GM18517 (cell line): ENCODE data around the gene IGFBP7.

Experiments used
- ATAC-seq: cut with Tn5 transposase; IDR thresholded peaks from one replicate; pipeline ENCODE4 v1.9.1; 2021; ENCODE audit warnings: mild to moderate bottlenecking, moderate library complexity; ENCODE audit not compliant: unreplicated experiment

IGFBP7 gene

DNA sequence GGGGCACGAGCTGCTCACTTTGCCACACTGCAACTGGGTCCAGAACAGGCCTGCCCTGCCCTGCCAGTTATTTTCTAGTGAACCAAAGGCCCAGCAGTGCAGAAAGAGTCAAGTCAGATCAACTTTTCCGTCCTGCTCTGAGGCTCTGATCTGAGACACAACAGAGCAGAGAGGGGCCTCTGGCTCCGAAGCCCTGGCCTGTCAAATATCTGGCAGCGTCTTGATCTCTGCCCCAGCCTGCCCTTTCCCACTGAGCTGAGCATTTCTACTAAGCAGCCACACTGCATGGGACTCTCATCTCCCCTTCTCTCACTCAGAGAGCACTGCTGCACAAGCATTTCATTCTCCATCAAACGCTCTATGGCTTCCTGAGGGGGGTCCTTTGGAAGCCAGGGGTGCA, 11.8 kb downstream of the IGFBP7 start:
- ATAC-seq = no peak

DNA sequence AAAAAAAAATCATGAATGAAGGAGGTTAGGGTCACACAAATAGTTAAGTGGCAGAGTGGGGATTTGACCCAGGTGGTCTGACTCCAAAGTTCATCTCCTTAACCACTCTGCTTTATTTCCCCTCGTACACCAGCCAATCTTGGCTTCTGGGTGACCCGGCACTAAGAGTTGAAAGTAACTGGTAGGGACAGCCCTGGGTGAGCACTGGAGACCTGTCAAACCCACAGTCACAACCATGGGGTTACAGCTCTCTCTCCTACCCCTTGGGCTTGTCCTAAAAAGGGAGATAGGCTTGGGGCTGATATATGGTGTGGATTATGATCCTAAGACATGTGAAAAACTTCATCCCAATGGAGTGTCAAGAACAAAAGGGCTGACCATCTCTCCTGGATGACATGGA, 12.5 kb downstream of the IGFBP7 start:
- no peak for ATAC-seq

DNA sequence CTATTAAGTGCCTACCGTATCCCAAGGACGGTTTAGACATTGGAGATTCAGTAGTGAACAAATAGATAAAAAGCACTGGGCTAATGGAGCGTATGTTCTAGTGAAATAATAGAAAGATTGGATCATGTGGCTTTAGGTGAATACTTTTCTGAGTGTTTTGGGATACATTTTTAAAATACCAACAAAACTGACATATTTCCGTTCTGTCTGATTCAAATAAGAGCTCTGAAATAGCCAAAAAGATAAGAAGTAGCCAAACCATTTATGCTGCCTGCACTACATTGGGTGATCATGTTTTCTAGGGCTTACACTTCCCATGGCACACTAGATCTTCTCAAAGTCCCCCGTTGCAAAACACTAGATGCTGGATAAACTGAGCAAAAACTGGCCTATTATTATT, 14.2 kb downstream of the IGFBP7 start:
- no peak for ATAC-seq

DNA sequence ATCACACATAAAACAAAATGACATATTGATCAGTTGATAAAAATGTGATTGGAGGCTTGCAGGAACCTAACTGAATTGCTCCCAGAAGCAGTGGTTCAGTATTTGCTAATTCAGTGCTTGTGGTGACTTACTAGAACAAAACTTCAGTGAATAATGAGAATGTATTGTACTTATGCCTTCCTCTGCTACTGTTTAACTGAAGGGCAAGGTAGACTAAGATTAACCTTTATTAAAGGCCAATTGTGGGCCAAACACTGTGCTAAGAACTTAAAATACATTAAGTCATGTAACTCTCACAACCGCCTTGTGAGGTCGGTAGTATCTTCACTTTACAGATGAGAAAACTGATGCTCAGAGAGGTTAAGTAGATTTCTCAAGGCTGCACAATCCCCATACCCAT, 14.9 kb downstream of the IGFBP7 start:
- ATAC-seq = no peak

DNA sequence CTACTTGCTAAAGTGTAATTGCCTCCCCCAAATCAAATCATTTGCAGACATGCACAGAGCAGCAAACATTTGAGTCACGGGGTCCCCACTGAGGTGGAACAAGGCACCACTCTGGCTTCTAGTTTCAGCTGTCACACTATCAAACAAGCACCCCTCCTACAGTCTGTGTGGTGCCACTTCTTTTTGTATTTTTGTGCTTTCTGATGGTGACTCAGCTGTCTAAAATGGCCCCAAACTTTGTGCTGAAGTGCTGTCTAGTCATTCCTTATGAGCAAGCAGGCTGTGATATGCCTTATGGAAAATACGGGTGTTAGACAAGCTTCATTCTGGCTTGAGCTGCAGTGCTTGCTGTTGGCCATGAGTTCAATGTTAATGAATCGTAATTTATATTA, 15.4 kb downstream of the IGFBP7 start:
- no peak for ATAC-seq

DNA sequence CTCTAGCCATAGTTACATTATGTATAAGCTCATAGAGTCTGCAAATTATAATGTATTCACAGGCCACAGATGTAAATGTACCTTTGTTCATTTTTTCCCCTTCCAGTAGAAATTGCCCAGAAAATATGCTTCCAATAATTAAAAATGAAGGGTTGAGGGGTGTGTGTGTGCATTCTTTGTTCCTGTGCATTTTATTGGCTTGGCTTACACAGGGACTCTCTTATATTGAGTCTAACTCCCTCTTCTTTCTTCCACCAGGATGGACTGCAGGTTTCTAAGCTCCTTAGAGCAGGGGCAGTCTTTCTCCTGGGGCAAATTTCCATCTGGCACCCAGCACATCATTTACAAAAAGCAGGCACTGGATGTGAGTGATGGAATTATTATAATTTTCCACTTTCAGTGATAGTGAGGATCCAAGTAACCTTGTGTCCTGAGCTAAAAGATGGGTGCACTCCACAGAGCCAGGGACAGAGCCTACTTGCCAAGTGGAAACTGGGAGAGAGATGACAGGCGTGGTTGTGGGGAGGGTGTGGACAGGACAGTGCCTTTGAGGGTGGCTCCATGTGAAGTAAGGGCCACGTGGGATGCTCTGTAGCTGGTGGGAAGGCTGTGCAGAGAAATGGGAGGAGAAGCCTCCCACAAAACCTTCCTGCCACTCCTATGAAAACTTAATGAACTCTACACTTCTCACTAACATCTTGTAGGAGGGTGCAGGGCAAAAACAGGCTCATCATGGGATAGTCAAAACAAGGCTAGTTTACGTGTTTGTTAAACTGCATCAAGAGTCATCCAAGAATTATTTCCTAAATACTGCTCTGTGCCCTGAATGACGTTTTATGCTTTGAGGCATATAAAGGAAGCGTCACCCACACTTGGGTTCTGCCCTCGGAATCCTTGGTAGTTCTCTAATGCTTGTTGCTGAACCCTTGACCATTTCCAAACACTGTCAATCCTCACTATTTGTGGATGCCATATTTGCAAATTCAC, 16.0 kb downstream of the IGFBP7 start:
- no peak for ATAC-seq

DNA sequence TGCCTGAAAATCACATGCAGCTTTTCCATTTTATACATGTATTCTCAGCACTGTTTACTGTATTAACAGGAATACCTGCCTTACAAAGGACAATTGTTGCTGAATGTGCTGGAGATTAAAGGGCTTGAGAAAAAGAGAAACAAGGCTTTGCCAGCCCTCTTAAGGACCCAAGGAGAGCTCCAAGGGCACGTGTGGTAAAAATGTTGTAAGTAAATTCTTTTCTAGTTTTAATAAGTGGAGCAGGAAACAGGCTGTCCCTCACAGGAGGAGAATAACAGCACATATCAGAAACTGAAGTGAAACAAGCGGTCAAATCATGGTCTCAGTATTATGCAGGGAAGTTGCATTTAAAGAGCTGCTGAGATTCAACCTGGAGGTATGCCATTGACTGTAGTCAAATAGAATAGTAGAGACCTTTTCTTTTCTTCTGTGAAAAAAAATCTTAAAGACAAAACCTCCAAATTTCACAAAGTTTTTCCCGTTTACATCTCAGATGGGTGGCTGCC, 18.5 kb downstream of the IGFBP7 start:
- ATAC-seq = no peak

DNA sequence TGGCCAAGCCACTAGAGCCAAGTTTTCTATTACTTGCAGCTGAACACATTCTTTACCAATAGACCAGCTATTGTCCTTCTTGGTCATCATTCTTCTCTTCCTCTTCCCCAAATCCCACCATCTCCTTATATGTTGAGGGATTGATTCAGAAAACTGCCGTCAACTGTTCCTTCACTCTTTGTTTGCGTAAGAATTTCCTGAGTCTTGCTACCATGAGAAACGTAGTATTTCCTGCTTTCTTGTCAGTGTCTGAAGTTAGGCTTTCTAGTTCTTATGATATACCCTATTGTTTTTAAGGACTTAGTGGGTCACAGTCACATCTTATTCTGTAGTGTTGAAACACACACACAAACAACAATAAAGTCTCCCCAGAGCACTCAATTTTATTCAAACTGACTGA, 20.1 kb downstream of the IGFBP7 start:
- ATAC-seq = no peak

DNA sequence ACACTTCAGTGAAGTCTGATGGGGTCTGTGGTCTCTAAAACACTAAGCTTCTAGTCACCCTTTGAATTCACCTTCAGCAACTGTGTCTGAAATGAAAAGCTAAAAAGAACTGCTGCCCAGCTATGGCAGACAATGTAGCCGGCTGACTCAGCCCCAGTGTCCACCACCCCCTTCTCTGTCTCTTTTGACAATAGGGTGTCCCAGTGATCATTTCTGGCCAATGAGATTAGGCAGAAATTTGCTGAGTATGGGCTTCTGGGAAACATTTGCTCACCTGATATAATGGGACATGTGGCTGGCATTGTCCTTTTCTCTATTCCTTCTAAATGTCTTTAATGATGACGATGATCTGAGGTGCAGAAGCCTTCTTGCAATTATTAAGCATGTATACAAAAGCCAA, 20.6 kb downstream of the IGFBP7 start:
- ATAC-seq = no peak

DNA sequence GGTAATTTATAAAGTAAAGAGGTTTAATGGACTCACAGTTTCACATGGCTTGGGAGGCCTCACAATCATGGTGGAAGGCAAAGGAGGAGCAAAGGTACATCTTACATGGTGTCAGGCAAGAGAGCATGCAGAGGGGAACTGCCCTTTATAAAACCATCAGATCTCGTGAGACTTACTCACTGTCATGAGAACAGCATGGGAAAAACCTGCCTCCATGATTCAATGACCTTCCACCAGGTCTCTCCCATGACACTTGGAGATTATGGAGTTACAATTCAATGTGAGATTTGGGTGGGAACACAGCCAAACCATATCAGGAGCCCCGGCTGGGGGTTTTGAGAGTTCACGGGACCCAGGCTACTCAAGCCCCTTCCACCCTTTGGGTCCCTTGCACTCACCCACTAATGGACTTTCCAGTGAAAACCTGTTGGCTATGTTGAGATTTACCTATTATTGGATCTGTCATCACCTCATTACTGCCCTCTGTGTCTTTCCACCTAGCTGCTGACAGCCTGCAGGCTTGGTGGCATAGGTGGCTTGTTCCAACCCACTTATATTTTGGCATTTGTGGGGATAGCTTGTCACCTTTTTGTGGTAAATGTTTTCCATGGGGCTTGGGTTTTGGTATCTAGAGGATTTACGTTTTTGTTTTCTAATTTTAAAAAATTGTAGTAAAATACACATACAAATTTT, 24.0 kb downstream of the IGFBP7 start:
- no peak for ATAC-seq

DNA sequence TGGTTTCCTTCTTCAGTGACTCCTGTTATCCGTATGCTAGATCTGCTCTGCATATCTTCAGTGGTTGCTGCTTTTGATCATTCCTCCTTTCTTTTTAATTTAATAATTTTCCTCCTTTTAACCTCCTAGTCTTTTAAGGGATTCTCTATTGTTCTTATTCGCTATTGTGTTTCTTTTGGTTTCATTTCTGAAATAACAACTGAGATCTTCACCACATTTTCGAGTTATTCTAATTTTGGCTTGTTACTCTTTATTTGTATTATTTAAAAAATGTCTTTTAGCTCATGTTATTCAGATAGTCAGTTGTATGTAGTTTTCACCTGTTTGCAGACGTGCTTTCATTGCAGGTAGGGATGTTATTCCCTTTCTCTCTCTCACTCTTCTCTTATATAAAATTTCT, 24.9 kb downstream of the IGFBP7 start:
- ATAC-seq = no peak

DNA sequence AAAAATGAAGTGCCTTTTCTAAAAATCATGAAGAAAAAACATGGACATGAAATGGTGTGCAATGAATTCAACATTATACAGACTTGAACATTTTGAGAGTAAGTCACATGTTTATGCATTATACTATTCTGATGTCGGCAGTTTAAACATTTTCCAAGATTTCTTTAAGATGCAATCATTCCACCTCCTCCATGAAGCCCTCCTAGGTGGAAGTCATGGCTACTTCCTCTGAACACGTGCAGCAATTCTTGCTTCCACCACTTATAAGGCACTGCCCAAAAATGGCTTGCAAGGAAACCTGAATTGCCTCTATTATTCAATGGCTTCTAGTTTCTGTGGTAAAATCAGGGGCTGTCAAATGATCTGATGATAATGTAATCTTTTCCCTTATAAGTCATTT, 25.8 kb downstream of the IGFBP7 start:
- no peak for ATAC-seq

DNA sequence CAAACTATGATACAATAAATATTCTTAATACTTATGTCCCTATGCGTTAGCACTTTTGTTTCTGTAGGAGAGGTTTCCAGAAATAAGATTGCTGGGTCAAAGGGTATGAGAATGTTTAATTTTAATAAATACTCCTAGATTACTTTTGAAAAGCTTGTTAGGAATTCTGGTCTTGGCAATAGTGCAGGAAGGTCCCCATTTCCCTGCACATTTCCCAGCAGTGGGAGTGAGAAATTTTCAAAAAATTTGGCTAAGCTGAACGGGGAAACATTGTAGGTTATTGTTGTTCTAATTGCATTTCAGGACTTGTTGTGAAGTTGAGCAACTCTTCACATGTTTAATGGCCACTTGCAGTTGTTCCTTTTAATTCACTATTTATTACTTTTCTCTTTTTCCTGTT, 27.1 kb downstream of the IGFBP7 start:
- ATAC-seq = no peak

DNA sequence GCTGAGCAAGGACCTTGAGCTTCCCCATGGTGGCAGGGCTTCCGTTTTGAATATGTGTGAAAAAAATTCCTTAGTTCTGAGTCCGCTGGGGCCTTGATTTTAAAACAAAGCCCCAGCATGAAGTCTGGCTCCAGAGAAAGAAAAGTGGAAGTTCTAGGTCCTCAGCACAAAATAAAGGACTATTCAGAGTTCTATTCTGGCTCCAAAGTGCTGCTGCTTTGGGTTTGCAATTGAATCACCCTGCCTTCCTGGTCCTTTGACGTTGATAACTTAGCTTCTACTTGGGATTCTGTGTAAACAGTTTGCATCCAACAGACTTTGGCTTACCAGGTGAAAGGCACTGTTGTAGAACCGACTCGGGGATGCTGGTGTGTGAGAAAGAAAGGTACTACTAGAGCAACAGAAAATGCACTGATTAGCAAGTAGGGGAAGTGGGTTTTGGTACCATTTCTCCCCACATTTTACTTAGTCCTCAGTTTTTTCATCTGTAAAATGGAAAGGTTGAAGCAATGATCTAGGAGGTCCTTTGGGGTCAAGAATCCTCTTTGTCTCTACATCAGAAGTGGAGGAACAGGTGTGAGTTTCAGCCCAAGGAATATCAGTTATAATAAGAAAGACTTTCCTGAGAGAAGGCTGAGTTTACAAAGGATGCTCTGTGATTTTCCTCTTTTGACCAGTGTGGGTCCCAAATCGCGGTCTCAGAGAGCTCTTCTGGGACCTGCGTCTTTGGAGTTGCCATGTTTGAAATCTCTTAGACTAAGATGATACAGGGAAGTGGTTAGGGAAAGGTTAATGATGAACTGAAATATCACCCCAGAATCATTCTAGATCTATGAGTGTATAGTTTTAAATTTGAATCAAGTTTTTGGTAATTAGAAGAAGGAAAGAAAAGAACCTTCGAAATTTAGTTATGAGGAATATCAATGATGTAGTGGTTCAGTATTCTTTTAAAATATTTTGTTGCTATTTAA, 28.2 kb downstream of the IGFBP7 start:
- no peak for ATAC-seq

DNA sequence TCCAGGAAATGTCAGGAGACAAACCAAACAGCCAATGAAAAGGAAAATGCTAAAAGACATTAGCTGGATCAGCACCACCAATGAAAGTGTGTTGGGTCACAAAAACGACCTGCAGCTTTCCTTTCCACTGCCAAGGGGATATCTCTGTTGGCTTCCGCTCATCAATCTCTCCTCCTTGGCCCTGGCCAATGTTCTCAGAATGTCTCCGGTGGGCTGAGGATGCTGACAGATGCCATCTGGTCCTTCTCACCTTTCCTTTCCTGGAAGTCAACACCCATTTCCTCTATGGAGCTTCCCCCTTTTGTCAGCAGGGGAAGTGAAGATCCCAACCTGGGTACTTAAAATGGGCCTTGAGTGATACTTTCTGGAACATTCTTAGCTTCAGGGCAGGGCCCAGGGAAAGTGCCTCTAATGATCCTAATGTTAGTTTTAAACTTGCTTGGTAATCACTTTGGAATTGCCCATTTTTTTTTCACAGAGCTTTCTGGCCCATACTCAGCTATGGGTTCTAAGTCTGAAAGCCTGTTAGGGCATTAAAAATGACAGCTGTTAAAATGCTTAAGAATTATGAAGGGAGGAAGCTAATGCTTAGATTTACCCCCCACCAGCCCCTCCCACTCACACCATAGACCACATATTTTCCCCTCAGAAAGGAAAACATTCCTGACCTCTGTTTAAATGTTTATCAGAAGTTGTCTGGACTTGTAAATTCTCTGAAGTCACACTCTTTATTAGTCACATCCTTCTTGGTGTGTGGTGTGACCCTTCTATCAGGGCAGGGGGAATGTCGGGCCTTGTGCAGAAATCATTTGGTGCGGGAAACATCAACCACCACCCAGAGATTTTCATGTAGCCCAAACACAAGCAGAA, 29.2 kb downstream of the IGFBP7 start:
- no peak for ATAC-seq

DNA sequence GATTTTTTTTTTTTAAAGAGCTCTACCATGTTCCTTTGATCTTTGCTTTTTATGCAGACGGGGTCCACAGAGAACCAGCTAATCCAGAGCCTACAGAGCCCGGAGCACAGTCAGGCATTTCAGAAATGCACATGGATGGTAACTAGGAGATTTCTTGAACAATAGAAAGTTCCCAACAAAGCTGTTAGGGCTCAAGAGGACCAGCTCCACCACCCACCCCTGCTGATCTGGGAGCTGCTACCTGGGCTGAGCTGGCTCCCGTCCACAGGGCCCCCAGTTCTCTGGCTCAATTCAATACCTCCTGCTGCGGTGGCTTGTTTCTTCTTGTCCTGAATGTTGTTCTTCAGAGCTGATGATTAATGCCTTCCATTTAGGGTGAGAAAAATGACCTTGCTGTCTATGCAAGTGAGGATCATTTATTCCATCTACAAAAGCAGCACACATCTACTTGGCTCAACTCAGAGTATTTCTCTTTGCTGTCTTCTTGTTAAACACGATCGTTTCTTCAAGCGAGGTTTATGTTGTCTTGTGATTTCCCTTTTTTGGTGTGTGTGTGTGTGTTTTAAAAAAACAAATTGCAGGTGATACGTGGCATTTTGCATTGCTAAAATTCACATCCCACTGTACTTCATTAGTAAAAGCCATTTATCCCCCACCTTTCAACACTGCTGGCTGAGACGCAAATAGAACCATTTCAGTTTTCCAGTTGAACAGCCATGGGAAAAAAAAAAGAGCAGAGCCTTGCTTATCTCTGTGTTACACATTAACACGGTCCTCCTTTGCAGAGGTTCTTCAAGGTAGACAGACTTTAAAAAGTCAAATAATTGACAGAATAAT, 31.3 kb downstream of the IGFBP7 start:
- ATAC-seq = no peak

DNA sequence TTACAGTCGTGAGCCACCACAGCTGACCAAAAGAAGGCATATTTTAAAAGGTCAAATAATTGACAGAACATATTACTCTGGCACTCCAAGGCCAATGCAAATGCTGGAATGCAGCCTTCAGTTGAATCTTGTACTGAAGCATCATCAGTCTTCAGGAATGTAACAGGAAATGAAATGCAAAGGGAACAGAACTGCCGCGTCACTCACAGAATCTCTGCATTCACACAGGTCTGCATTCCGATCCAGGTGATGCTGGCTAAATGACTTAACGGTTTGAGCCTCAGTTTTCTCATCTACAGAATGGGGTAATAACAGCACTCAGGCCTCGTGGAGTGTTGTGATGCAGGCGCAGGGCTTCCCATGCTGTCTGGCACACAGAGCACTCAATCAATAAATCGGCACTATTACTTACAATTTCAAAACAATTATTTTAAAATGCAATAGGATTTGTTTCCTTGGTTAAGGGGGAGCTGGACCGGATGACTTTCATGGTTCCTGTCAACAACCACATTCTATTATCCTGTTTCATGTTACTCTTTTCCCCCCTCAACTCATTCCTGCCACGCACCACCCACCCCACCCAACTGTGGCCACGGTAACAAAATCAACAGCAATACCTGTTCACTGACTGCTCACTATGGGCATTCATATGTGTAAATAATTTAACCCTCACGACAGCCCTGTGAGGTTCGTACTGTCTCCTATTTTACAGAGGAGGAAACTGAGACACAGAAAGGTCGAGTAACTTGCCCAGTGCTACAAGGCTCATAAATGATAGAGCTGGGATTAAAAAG, 32.4 kb downstream of the IGFBP7 start:
- ATAC-seq = no peak

DNA sequence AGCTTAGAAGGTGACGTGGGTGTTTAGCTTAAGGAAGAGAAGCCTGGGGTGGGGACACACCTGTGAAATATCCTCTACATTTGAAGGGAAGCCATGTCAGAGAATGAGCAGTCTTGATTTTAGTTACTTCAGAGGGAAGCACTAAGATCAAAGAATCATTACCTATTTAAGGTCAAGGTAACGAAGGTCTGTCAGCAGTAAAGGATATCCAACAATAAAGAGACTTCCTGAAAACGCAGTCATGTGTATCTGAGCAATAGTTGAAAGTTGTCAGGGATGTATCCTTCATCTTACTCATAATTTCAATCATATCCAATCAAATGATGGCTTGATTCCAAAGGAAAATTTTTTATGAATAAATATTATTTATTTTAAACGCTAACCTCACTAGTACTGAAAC, 33.5 kb downstream of the IGFBP7 start:
- no peak for ATAC-seq
